Natural killer cell (primary cell): ENCODE measurements around the gene ZFYVE1. TPM values are rescaled to one million over a fixed set of nuclear protein-coding genes. Genes with fewer than 3 reads are reported as not detected.

Experiments used
- ATAC-seq, 3 donors: fragments of 150-1000 bp in 2 of 3; fragments of 200-7000 bp in 1 of 3; cut with Tn5 transposase; 1 replicate in 1 of 3; 2 replicates in 2 of 3; pipeline ENCODE4 v1.10.0; 2021; ENCODE audit warnings: mild to moderate bottlenecking in 2 of 3, moderate library complexity in 2 of 3
- DNase-seq, 2 donors: peaks; one replicate each; pipeline versions ENCODE4 v3.0.0 to v3.0.0-alpha.2; 2013 to 2021; ENCODE audit warnings: mixed read lengths in 1 of 2
- H3K27ac ChIP-seq: one replicate; pipeline ENCODE4 v1.5.1; 2013; ENCODE audit warnings: mild to moderate bottlenecking, low read length
- H3K27me3 ChIP-seq: one replicate; pipeline ENCODE4 v1.6.1; 2013; ENCODE audit warnings: low read length; ENCODE audit not compliant: control insufficient read depth, insufficient read depth
- H3K36me3 ChIP-seq: one replicate; pipeline ENCODE4 v1.6.1; 2013; ENCODE audit warnings: low read length; ENCODE audit not compliant: control insufficient read depth, insufficient read depth
- H3K4me1 ChIP-seq: one replicate; pipeline ENCODE4 v1.6.1; 2013; ENCODE audit warnings: low read length; ENCODE audit not compliant: control insufficient read depth, insufficient read depth
- H3K4me3 ChIP-seq: one replicate; pipeline ENCODE4 v1.5.1; 2013; ENCODE audit warnings: low read length
- H3K9me3 ChIP-seq: one replicate; pipeline ENCODE4 v1.6.1; 2013; ENCODE audit warnings: low read length; ENCODE audit not compliant: control insufficient read depth, insufficient read depth
- H3K27ac Mint-ChIP-seq, 2 donors: one replicate each; pipeline ENCODE4 v1.8.0; 2022; ENCODE audit warnings: mild to moderate bottlenecking in 2 of 2, mixed read lengths in 2 of 2, moderate library complexity in 1 of 2
- H3K27me3 Mint-ChIP-seq, 2 donors: one replicate each; pipeline ENCODE4 v1.8.0; 2022; ENCODE audit warnings: low read depth in 2 of 2, mixed read lengths in 2 of 2
- H3K36me3 Mint-ChIP-seq: one replicate; pipeline ENCODE4 v1.8.0; 2022; ENCODE audit warnings: mixed read lengths
- H3K4me1 Mint-ChIP-seq, 2 donors: one replicate each; pipeline ENCODE4 v1.8.0; 2022; ENCODE audit warnings: mixed read lengths in 2 of 2
- H3K4me3 Mint-ChIP-seq: one replicate; pipeline ENCODE4 v1.8.0; 2022; ENCODE audit warnings: mild to moderate bottlenecking, moderate library complexity, mixed read lengths
- H3K9me3 Mint-ChIP-seq, 2 donors: one replicate each; pipeline ENCODE4 v1.8.0; 2022; ENCODE audit warnings: mixed read lengths in 2 of 2
- CTCF ChIP-seq: fragments of 200-600 bp; IDR thresholded peaks from one replicate; pipeline ENCODE4 v1.8.0; 2022; ENCODE audit warnings: antibody characterized with exemption
- WGBS: methylation state at CpG from one replicate; pipeline ENCODE4 v1.1.7; 2013; ENCODE audit warnings: missing lambda C conversion rate; ENCODE audit not compliant: insufficient coverage; 5-methylcytosine and 5-hydroxymethylcytosine counted together
- intact Hi-C: fragments of 100-400 bp; cut with micrococcal nuclease; formaldehyde crosslinking; loops from one replicate; pipeline ENCODE4 v1.14.2; 2022
- total RNA-seq, 4 donors: library from RNA; stranded (reverse); fragments of 120-200 nt in 1 of 4; gene quantifications; one replicate each; pipeline versions ENCODE4 v1.2.3 to v1.2.4, GENCODE V29; 2013 to 2022

ZFYVE1 gene
- total RNA-seq, 3 donors from 2014 or later (not counting 1 experiment from before 2014, with no cell fraction given) = 24.1 to 28.6 (median 25.6) TPM

GRCh38 chr14:72982146-72982708 is 44.7 kb downstream of the ZFYVE1 start:
- ATAC-seq = no peak
- Histone ChIP-seq H3K9me3 (no peaks in the 10 kb centered on the region), H3K4me1 (no peaks in the 10 kb centered on the region), H3K36me3 (peaks cover 25% of the 10 kb centered on the region), H3K27ac (no peak overlapping the region), H3K4me3 (no peak overlapping the region), H3K27me3 (no peaks in the 10 kb centered on the region)
- no peak for DNase-seq
- no peak overlapping the region for H3K27ac Mint-ChIP-seq
- no peaks in the 10 kb centered on the region for H3K27me3 Mint-ChIP-seq
- intact Hi-C loops = no loop called here
- no peak overlapping the region for H3K4me3 Mint-ChIP-seq
- TF ChIP-seq CTCF = no peak
- 91% methylated on average over 2 of the region's 3 CpGs for WGBS
- H3K36me3 Mint-ChIP-seq = peaks cover 7% of the 10 kb centered on the region
- no peaks in the 10 kb centered on the region for H3K4me1 Mint-ChIP-seq
- H3K9me3 Mint-ChIP-seq = no peaks in the 10 kb centered on the region

- H3K4me1 ChIP-seq = no peaks in the 10 kb centered on the region
- 94% methylated on average over 8 of the region's 8 CpGs for WGBS
- no peak for ATAC-seq
Observed at GRCh38 chr14:72980863-72981262, 46.0 kb downstream of the ZFYVE1 start.

GRCh38 chr14:72978856-72979255 is 48.0 kb downstream of the ZFYVE1 start:
- Mint-ChIP-seq H3K27ac (no peak overlapping the region), H3K4me3 (no peak overlapping the region), H3K27me3 (no peaks in the 10 kb centered on the region), H3K9me3 (no peaks in the 10 kb centered on the region), H3K4me1 (no peaks in the 10 kb centered on the region), H3K36me3 (peaks cover 7% of the 10 kb centered on the region)
- no peaks in the 10 kb centered on the region for H3K27me3 ChIP-seq
- ATAC-seq (no peak), DNase-seq (no peak)
- 97% methylated on average over 9 of the region's 9 CpGs for WGBS
- intact Hi-C loops = no loop called here
- peaks cover 48% of the 10 kb centered on the region for H3K36me3 ChIP-seq
- no peak overlapping the region for H3K4me3 ChIP-seq
- H3K27ac ChIP-seq = no peak overlapping the region
- TF ChIP-seq CTCF = no peak
- no peaks in the 10 kb centered on the region for H3K4me1 ChIP-seq
- H3K9me3 ChIP-seq = no peaks in the 10 kb centered on the region

More at GRCh38 chr14:72980863-72981262, 46.0 kb downstream of the ZFYVE1 start:
- H3K27ac ChIP-seq = no peak overlapping the region
- peaks cover 32% of the 10 kb centered on the region for H3K36me3 ChIP-seq
- no peak for TF ChIP-seq CTCF
- no peak for DNase-seq
- no peaks in the 10 kb centered on the region for H3K27me3 ChIP-seq
- no peaks in the 10 kb centered on the region for H3K9me3 ChIP-seq
- no peak overlapping the region for H3K4me3 Mint-ChIP-seq
- no peak overlapping the region for H3K4me3 ChIP-seq
- no peaks in the 10 kb centered on the region for H3K9me3 Mint-ChIP-seq
- H3K4me1 Mint-ChIP-seq = no peaks in the 10 kb centered on the region
- H3K36me3 Mint-ChIP-seq = peaks cover 7% of the 10 kb centered on the region
- no peaks in the 10 kb centered on the region for H3K27me3 Mint-ChIP-seq
- H3K27ac Mint-ChIP-seq = no peak overlapping the region
- intact Hi-C loops = no loop called here

GRCh38 chr14:72975770-72976169 is 51.1 kb downstream of the ZFYVE1 start:
- WGBS = 100% methylated on average over 2 of the region's 4 CpGs
- Mint-ChIP-seq H3K9me3 (no peaks in the 10 kb centered on the region), H3K27ac (no peak overlapping the region), H3K36me3 (no peaks in the 10 kb centered on the region), H3K4me3 (no peak overlapping the region), H3K27me3 (no peaks in the 10 kb centered on the region), H3K4me1 (no peaks in the 10 kb centered on the region)
- TF ChIP-seq CTCF = no peak
- H3K9me3 ChIP-seq = no peaks in the 10 kb centered on the region
- no peaks in the 10 kb centered on the region for H3K27me3 ChIP-seq
- intact Hi-C loops = no loop called here
- no peak overlapping the region for H3K4me3 ChIP-seq
- no peaks in the 10 kb centered on the region for H3K4me1 ChIP-seq
- no peak for ATAC-seq
- peaks cover 61% of the 10 kb centered on the region for H3K36me3 ChIP-seq
- no peak overlapping the region for H3K27ac ChIP-seq
- no peak for DNase-seq
